Progenitor cell of endocrine pancreas (in vitro differentiated cells): ENCODE results near the gene CYBB. TPM values are rescaled to one million over a fixed set of nuclear protein-coding genes. Genes with fewer than 3 reads are reported as not detected.
A peak's percentile ranks its signal among the peaks of the same experiment; 100 is the strongest.

Source experiments
- DNase-seq: peaks from one replicate; pipeline ENCODE4 v3.0.0; 2021; ENCODE audit warnings: low spot score; ENCODE audit not compliant: unreplicated experiment
- H3K27ac Mint-ChIP-seq: 2 replicates; pipeline ENCODE4 v1.8.0; 2021; ENCODE audit warnings: mild to moderate bottlenecking, moderate library complexity, mixed read lengths
- H3K27me3 Mint-ChIP-seq: 2 replicates; pipeline ENCODE4 v1.8.0; 2021; ENCODE audit warnings: mixed read lengths
- H3K36me3 Mint-ChIP-seq: 2 replicates; pipeline ENCODE4 v1.8.0; 2022; ENCODE audit warnings: mixed read lengths; ENCODE audit not compliant: insufficient read depth
- H3K4me1 Mint-ChIP-seq: 2 replicates; pipeline ENCODE4 v1.8.0; 2021; ENCODE audit warnings: low read depth, mixed read lengths
- H3K4me3 Mint-ChIP-seq: 2 replicates; pipeline ENCODE4 v1.8.0; 2021; ENCODE audit warnings: low read depth, mild to moderate bottlenecking, moderate library complexity, mixed read lengths
- H3K9me3 Mint-ChIP-seq: 2 replicates; pipeline ENCODE4 v1.8.0; 2021; ENCODE audit warnings: low read depth, mixed read lengths
- total RNA-seq: library from RNA; stranded (reverse); gene quantifications from 2 replicates; pipeline ENCODE4 v1.2.1, GENCODE V29; 2021
- TF ChIP-seq, protein P1 (sequence below): fragments of 200-600 bp; sonication (generic); IDR thresholded peaks from one replicate; pipeline ENCODE4 v1.5.0; 2021; ENCODE audit warnings: antibody characterized with exemption, mild to moderate bottlenecking; ENCODE audit not compliant: unreplicated experiment

The CYBB gene
- total RNA-seq, 1 donor from 2014 or later = 0.41 TPM

DNA sequence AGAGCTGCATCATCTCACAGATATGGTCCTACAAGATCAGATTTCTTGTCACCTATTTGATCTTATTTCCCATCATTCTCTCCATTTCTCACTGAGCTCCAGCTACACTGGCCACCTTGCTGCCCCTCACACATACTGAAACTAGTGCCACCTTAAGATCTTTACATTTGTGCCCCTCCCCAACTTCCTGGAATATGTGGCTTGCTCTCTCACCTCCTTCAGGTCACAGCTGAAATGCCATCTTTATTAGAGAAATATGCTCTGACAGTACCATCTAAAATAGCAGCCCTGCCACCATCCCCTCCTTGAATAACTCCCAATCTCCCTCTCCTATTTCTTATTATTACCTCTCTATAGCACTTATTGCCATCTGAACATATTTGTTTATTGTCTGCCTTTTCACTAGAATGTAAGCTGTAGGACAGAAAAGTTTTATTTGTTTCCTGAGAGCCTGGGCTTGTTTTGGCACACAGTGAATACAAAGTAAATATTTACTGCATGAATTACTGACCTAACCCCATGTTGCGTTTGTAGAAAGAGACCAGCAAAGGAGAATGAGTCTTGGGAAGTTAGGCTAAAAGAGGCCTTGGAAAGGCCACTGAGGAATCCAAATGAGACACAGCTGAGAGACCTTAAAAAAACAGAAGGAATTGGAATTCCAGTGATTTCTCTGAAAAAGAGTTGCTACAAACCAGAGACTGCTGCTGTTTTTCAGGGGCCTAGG, 44.8 kb downstream of the CYBB start:
- Mint-ChIP-seq H3K4me3 (no peak overlapping the region), H3K4me1 (peaks cover 8% of the 10 kb centered on the region), H3K27me3 (no peaks in the 10 kb centered on the region), H3K27ac (no peak overlapping the region), H3K36me3 (no peaks in the 10 kb centered on the region), H3K9me3 (peaks cover 10% of the 10 kb centered on the region)
- DNase-seq = no peak
- TF ChIP-seq, protein P1, sequence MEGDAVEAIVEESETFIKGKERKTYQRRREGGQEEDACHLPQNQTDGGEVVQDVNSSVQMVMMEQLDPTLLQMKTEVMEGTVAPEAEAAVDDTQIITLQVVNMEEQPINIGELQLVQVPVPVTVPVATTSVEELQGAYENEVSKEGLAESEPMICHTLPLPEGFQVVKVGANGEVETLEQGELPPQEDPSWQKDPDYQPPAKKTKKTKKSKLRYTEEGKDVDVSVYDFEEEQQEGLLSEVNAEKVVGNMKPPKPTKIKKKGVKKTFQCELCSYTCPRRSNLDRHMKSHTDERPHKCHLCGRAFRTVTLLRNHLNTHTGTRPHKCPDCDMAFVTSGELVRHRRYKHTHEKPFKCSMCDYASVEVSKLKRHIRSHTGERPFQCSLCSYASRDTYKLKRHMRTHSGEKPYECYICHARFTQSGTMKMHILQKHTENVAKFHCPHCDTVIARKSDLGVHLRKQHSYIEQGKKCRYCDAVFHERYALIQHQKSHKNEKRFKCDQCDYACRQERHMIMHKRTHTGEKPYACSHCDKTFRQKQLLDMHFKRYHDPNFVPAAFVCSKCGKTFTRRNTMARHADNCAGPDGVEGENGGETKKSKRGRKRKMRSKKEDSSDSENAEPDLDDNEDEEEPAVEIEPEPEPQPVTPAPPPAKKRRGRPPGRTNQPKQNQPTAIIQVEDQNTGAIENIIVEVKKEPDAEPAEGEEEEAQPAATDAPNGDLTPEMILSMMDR = no peak

DNA sequence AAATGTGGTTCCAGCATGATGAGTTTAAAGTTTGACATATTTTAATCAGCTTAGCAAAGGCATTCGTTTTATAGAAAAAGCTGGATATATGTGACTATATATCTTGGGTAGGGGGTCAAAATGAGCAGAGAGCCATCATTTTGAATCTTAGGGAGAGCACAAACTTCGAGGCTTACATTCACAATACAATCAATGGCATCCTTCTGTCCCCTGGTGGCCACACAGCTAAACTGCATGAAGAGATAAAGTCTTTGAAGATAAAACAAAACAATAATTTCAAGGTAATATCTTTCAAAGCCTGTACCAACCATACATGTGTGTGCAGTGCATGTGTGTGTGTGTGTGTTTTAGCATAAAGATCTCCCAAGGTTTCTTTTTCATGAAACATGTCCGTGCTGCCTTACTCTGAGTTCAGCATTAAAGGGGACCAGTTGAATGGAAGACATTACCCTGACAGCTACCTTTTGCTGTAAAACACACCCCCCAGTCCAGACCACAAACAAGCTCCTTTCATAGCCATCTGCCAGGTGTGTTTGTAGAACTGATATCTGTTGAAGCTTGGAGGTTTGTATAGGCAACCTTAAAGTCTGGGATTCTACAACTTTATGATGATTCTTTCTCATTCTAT, 45.5 kb downstream of the CYBB start:
- Mint-ChIP-seq H3K36me3 (no peaks in the 10 kb centered on the region), H3K9me3 (peaks cover 10% of the 10 kb centered on the region), H3K4me3 (no peak overlapping the region), H3K27me3 (no peaks in the 10 kb centered on the region), H3K27ac (no peak overlapping the region), H3K4me1 (peaks cover 8% of the 10 kb centered on the region)
- TF ChIP-seq, protein P1 = peak; percentile 66
- peak; percentile 11 for DNase-seq

DNA sequence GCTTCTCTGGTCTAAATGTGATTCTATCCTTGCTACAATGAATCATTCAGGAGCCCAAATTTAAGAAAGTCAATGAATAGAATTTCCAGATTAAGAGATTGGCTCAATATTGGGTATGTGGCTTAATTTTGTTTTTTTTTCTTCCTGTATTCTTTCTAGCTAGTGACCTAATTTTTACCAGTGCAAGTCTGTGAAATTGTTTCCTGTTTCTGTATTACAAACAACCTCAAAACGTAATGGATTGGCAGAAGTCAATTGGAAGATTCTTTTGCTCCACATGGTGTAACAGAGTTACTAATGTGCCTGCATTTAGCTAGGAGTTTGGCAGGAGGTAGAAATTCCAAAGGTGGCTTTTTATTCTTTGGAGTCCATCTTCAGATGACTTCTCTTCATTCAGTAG, 49.9 kb downstream of the CYBB start:
- TF ChIP-seq, protein P1 = no peak
- Mint-ChIP-seq H3K9me3 (peaks cover 3% of the 10 kb centered on the region), H3K36me3 (no peaks in the 10 kb centered on the region), H3K27me3 (no peaks in the 10 kb centered on the region), H3K4me1 (peaks cover 5% of the 10 kb centered on the region), H3K4me3 (no peak overlapping the region), H3K27ac (no peak overlapping the region)
- DNase-seq = no peak

DNA sequence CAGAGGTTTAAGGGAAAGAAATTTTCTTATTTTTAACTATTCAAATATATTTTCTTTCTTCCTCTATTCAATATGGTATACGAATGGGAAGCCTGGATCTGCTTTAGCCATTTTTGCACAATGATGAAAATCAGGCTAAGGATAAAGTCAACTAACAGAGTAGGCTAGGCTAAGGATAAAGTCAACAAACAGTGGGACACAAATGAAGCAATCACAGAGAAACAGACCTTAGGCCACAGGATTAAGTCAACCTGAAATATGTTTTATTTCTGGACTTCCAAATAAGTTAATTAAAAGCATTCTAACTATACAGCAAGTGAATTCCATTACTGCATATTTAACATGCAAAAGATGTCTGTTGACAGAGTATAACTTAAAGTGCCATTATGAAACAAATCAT, 50.5 kb downstream of the CYBB start:
- H3K9me3 Mint-ChIP-seq = peaks cover 3% of the 10 kb centered on the region
- TF ChIP-seq, protein P1 = no peak
- DNase-seq = no peak
- no peaks in the 10 kb centered on the region for H3K4me1 Mint-ChIP-seq
- no peaks in the 10 kb centered on the region for H3K36me3 Mint-ChIP-seq
- no peak overlapping the region for H3K27ac Mint-ChIP-seq
- no peak overlapping the region for H3K4me3 Mint-ChIP-seq
- H3K27me3 Mint-ChIP-seq = no peaks in the 10 kb centered on the region

DNA sequence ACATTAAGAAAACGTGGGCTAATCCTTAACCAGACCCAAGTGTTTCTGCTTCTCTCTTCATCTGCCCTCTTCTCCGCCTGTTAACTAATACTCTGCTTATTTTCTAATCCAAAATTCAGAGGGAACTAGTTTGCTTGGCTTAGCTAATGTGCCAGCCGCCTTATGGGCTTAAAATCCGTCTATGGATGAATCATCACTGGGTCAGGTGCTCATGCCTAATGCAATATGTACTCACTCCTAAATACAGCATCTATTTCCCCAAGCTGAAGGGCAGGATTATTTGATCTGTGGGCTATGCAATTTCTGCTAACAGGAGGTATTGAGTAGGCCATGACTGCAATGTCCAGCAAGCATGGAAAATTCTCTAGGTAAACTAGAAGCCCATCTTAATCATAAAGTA, 55.1 kb downstream of the CYBB start:
- TF ChIP-seq, protein P1 = no peak
- peaks cover 3% of the 10 kb centered on the region for H3K36me3 Mint-ChIP-seq
- H3K27me3 Mint-ChIP-seq = no peaks in the 10 kb centered on the region
- DNase-seq = no peak
- peaks cover 3% of the 10 kb centered on the region for H3K9me3 Mint-ChIP-seq
- H3K27ac Mint-ChIP-seq = no peak overlapping the region
- H3K4me1 Mint-ChIP-seq = no peaks in the 10 kb centered on the region
- H3K4me3 Mint-ChIP-seq = no peak overlapping the region
